Natural killer cell (primary cell): Measurements from ENCODE around the gene DPY19L2. TPM values are rescaled to one million over a fixed set of nuclear protein-coding genes. Genes with fewer than 3 reads are reported as not detected.
"Not testable (repeated sequence)": the region's sequence is repeated elsewhere in the genome, so short reads cannot be mapped to it uniquely, and the experiment has no call there.

Experiments
- ATAC-seq, 3 donors: fragments of 150-1000 bp in 2 of 3; fragments of 200-7000 bp in 1 of 3; cut with Tn5 transposase; 1 replicate in 1 of 3; 2 replicates in 2 of 3; pipeline ENCODE4 v1.10.0; 2021; ENCODE audit warnings: mild to moderate bottlenecking in 2 of 3, moderate library complexity in 2 of 3
- DNase-seq, 2 donors: peaks; one replicate each; pipeline versions ENCODE4 v3.0.0 to v3.0.0-alpha.2; 2013 to 2021; ENCODE audit warnings: mixed read lengths in 1 of 2
- H3K27ac ChIP-seq: one replicate; pipeline ENCODE4 v1.5.1; 2013; ENCODE audit warnings: mild to moderate bottlenecking, low read length
- H3K27me3 ChIP-seq: one replicate; pipeline ENCODE4 v1.6.1; 2013; ENCODE audit warnings: low read length; ENCODE audit not compliant: control insufficient read depth, insufficient read depth
- H3K36me3 ChIP-seq: one replicate; pipeline ENCODE4 v1.6.1; 2013; ENCODE audit warnings: low read length; ENCODE audit not compliant: control insufficient read depth, insufficient read depth
- H3K4me1 ChIP-seq: one replicate; pipeline ENCODE4 v1.6.1; 2013; ENCODE audit warnings: low read length; ENCODE audit not compliant: control insufficient read depth, insufficient read depth
- H3K4me3 ChIP-seq: one replicate; pipeline ENCODE4 v1.5.1; 2013; ENCODE audit warnings: low read length
- H3K9me3 ChIP-seq: one replicate; pipeline ENCODE4 v1.6.1; 2013; ENCODE audit warnings: low read length; ENCODE audit not compliant: control insufficient read depth, insufficient read depth
- H3K27ac Mint-ChIP-seq, 2 donors: one replicate each; pipeline ENCODE4 v1.8.0; 2022; ENCODE audit warnings: mild to moderate bottlenecking in 2 of 2, mixed read lengths in 2 of 2, moderate library complexity in 1 of 2
- H3K27me3 Mint-ChIP-seq, 2 donors: one replicate each; pipeline ENCODE4 v1.8.0; 2022; ENCODE audit warnings: low read depth in 2 of 2, mixed read lengths in 2 of 2
- H3K36me3 Mint-ChIP-seq: one replicate; pipeline ENCODE4 v1.8.0; 2022; ENCODE audit warnings: mixed read lengths
- H3K4me1 Mint-ChIP-seq, 2 donors: one replicate each; pipeline ENCODE4 v1.8.0; 2022; ENCODE audit warnings: mixed read lengths in 2 of 2
- H3K4me3 Mint-ChIP-seq: one replicate; pipeline ENCODE4 v1.8.0; 2022; ENCODE audit warnings: mild to moderate bottlenecking, moderate library complexity, mixed read lengths
- H3K9me3 Mint-ChIP-seq, 2 donors: one replicate each; pipeline ENCODE4 v1.8.0; 2022; ENCODE audit warnings: mixed read lengths in 2 of 2
- WGBS: methylation state at CpG from one replicate; pipeline ENCODE4 v1.1.7; 2013; ENCODE audit warnings: missing lambda C conversion rate; ENCODE audit not compliant: insufficient coverage; 5-methylcytosine and 5-hydroxymethylcytosine counted together
- intact Hi-C: fragments of 100-400 bp; cut with micrococcal nuclease; formaldehyde crosslinking; loops from one replicate; pipeline ENCODE4 v1.14.2; 2022
- total RNA-seq, 4 donors: library from RNA; stranded (reverse); fragments of 120-200 nt in 1 of 4; gene quantifications; one replicate each; pipeline versions ENCODE4 v1.2.3 to v1.2.4, GENCODE V29; 2013 to 2022

DPY19L2 gene
- total RNA-seq, 3 donors from 2014 or later (not counting 1 experiment from before 2014, with no cell fraction given): 1.3 TPM; not detected in 2

GRCh38 chr12:63611285-63611684 is 57.0 kb downstream of the DPY19L2 start:
- H3K9me3 Mint-ChIP-seq, H3K4me1 Mint-ChIP-seq, H3K27me3 ChIP-seq, H3K9me3 ChIP-seq, H3K4me1 ChIP-seq, H3K36me3 Mint-ChIP-seq, H3K4me3 Mint-ChIP-seq, H3K27ac ChIP-seq, H3K27ac Mint-ChIP-seq, H3K4me3 ChIP-seq, ATAC-seq, H3K27me3 Mint-ChIP-seq, intact Hi-C loops, DNase-seq, H3K36me3 ChIP-seq: not testable (repeated sequence)
- WGBS: no CpG with 5 or more reads among the region's 2 CpGs

- H3K9me3 ChIP-seq, H3K4me3 Mint-ChIP-seq, intact Hi-C loops, H3K4me3 ChIP-seq, H3K36me3 ChIP-seq, H3K4me1 Mint-ChIP-seq, H3K27ac ChIP-seq, H3K9me3 Mint-ChIP-seq, DNase-seq, H3K36me3 Mint-ChIP-seq, H3K27ac Mint-ChIP-seq, ATAC-seq, H3K27me3 Mint-ChIP-seq, H3K27me3 ChIP-seq, H3K4me1 ChIP-seq: not testable (repeated sequence)
These were observed 59.0 kb downstream of the DPY19L2 start for GRCh38 chr12:63609281-63609680.

GRCh38 chr12:63604985-63605384 is 63.3 kb downstream of the DPY19L2 start:
- H3K4me3 Mint-ChIP-seq, H3K27me3 ChIP-seq, H3K4me1 ChIP-seq, H3K27me3 Mint-ChIP-seq, H3K9me3 ChIP-seq, H3K4me3 ChIP-seq, H3K36me3 ChIP-seq, H3K36me3 Mint-ChIP-seq, DNase-seq, H3K9me3 Mint-ChIP-seq, H3K27ac Mint-ChIP-seq, H3K4me1 Mint-ChIP-seq, H3K27ac ChIP-seq, intact Hi-C loops, ATAC-seq: not testable (repeated sequence)
- WGBS: 71% methylated on average over 2 of the region's 3 CpGs

GRCh38 chr12:63594828-63595227 is 73.5 kb downstream of the DPY19L2 start:
- H3K4me1 ChIP-seq, H3K27me3 ChIP-seq, ATAC-seq, H3K9me3 ChIP-seq, DNase-seq, H3K36me3 ChIP-seq, H3K27ac ChIP-seq, H3K4me1 Mint-ChIP-seq, H3K4me3 ChIP-seq, H3K36me3 Mint-ChIP-seq, H3K27ac Mint-ChIP-seq, H3K27me3 Mint-ChIP-seq, H3K9me3 Mint-ChIP-seq, intact Hi-C loops, H3K4me3 Mint-ChIP-seq: not testable (repeated sequence)
- 80% methylated on average over 3 of the region's 4 CpGs for WGBS

- H3K4me1 ChIP-seq, H3K27me3 Mint-ChIP-seq, H3K4me3 ChIP-seq, intact Hi-C loops, H3K36me3 Mint-ChIP-seq, H3K36me3 ChIP-seq, DNase-seq, ATAC-seq, H3K27me3 ChIP-seq, H3K4me3 Mint-ChIP-seq, H3K27ac Mint-ChIP-seq, H3K9me3 Mint-ChIP-seq, H3K27ac ChIP-seq, H3K4me1 Mint-ChIP-seq, H3K9me3 ChIP-seq: not testable (repeated sequence)
- 88% methylated on average over 3 of the region's 3 CpGs for WGBS
These were observed 83.9 kb downstream of the DPY19L2 start for GRCh38 chr12:63584426-63584825.

GRCh38 chr12:63583289-63583688 is 85.0 kb downstream of the DPY19L2 start:
- H3K9me3 ChIP-seq, ATAC-seq, H3K4me3 ChIP-seq, intact Hi-C loops, H3K27me3 Mint-ChIP-seq, H3K36me3 Mint-ChIP-seq, H3K36me3 ChIP-seq, H3K27ac Mint-ChIP-seq, DNase-seq, H3K27ac ChIP-seq, H3K4me1 ChIP-seq, H3K4me1 Mint-ChIP-seq, H3K27me3 ChIP-seq, H3K4me3 Mint-ChIP-seq, H3K9me3 Mint-ChIP-seq: not testable (repeated sequence)
- no CpG with 5 or more reads among the region's 1 CpG for WGBS

GRCh38 chr12:63577631-63578030 is 90.7 kb downstream of the DPY19L2 start:
- DNase-seq, H3K4me1 ChIP-seq, H3K27me3 Mint-ChIP-seq, H3K27ac Mint-ChIP-seq, H3K4me3 Mint-ChIP-seq, H3K27ac ChIP-seq, H3K9me3 ChIP-seq, intact Hi-C loops, H3K9me3 Mint-ChIP-seq, H3K36me3 ChIP-seq, ATAC-seq, H3K4me3 ChIP-seq, H3K4me1 Mint-ChIP-seq, H3K36me3 Mint-ChIP-seq, H3K27me3 ChIP-seq: not testable (repeated sequence)
- no CpG with 5 or more reads among the region's 2 CpGs for WGBS

GRCh38 chr12:63572038-63572437 is 96.3 kb downstream of the DPY19L2 start:
- ATAC-seq, H3K36me3 ChIP-seq, H3K27me3 Mint-ChIP-seq, H3K9me3 Mint-ChIP-seq, H3K27ac Mint-ChIP-seq, intact Hi-C loops, DNase-seq, H3K4me3 Mint-ChIP-seq, H3K4me1 Mint-ChIP-seq, H3K36me3 Mint-ChIP-seq, H3K4me3 ChIP-seq, H3K4me1 ChIP-seq, H3K9me3 ChIP-seq, H3K27me3 ChIP-seq, H3K27ac ChIP-seq: not testable (repeated sequence)
- 100% methylated on average over 4 of the region's 4 CpGs for WGBS
